ENCODE data around the gene STK11IP.

DNA sequence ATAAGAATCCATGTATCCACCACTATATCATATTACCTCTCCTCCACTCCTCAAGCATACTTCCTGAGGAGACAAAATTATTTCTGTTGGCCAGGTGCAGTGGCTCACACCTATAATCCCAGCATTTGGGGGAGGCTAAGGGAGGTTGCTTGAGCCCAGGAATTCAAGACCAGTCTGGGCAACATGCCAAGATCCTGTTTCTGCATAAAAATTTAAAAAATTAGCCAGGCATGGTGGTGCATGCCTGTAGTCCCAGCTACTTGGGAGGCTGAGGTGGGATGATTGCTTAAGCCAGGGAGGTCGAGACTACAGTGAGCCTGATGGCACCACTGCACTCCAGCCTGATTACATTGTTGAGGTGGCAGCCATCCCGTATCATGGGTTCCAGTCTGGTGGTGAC, 16.3 kb upstream of the STK11IP start:
- TF ChIP-seq CTCF (IDR thresholded peaks at IDR 0.05) (no peak), POLR2A (IDR thresholded peaks at IDR 0.05) (no peak), POLR2AphosphoS5 (IDR thresholded peaks at IDR 0.05) (no peak)
